CD4-positive, alpha-beta T cell treated with Interleukin-15 for 4 hours (primary cell): ENCODE data around the gene SLC24A3.

ENCODE experiments used
- DNase-seq: peaks from one replicate; pipeline ENCODE4 v3.0.0-alpha.2; 2020; ENCODE audit warnings: low spot score

The SLC24A3 gene

GRCh38 chr20:19714579-19714840, 502.1 kb downstream of the SLC24A3 start:
- DNase-seq, result no peak

DNA sequence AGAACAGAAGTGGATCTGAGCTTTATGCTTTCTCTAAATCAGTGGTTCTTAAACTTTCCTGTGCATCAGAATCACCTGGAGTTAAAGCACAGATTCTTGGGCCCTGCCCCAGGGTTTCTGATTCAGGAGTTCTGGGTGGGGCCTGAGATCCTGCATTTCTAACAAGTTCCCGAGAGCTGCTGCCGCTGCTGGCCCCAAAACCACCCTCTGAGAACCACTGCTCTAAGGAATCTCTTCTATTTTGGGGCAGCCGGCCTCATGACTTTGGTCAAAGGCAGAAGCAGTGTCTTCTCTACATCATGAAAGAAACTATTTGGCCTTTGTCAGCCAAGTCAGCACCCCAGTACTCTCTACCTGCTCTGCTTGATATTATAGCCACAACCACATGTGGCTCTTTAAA, 503.5 kb downstream of the SLC24A3 start:
- no peak for DNase-seq

DNA sequence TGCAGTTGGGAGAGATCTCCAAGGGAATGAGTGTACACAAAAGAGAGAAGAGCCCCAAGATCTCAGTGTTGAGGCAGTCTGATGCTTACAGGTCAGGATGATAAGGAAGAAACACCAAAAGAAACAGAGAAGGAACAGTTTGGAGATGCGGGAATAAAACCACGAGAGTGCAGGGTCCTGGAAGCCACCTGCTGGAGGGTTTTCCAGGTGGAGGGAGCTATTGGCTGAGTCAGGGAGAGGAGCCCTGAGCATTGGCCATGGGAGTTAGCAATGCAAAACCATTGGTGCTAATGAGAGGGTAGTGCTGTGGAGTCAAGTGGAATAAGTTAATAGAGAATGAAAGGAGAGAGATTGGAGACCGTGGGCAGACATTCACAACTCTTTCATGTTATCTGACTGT, 506.4 kb downstream of the SLC24A3 start:
- no peak for DNase-seq

- DNase-seq, result no peak
Measured at GRCh38 chr20:19720991-19721390, 508.5 kb downstream of the SLC24A3 start.

DNA sequence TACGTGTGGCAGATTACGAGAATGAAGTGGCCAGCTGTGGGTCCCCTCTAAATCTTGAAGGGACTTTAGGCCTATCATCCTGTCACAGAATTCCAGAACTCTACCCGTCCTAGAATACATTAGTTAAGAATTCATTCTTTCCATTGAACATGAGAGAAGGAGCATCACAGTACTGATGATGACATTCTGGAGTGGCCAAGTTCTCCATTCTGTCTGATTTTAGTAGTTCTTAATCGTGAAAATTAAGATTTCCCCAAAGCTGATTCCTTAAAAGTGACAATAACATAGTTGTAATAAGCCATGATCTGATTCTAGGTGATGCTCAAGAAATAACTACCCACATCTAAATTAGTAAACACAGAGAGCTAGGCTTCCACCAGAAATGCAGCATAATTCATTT, 510.6 kb downstream of the SLC24A3 start:
- no peak for DNase-seq

- DNase-seq, result no peak
Measured at GRCh38 chr20:19723813-19724430, 511.5 kb downstream of the SLC24A3 start.

DNA sequence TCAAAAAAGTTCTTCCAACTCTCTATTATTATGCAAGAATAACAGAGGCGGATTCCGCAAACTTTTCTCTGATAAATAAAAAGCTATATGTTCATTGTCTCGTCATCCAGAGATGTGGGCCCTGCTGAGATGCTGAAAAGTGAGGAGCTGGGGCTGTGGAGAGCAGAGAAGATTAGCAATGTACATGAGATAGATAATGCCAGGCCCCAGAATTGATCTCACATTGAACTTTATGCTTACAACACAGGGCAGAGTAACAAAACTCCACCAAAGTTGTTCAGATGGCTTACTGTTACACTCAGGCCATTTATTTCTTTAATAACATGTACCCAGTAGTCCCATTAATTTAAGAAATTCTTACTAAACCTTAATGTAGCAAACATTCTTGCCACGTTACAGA, 512.9 kb downstream of the SLC24A3 start:
- DNase-seq, result no peak

DNA sequence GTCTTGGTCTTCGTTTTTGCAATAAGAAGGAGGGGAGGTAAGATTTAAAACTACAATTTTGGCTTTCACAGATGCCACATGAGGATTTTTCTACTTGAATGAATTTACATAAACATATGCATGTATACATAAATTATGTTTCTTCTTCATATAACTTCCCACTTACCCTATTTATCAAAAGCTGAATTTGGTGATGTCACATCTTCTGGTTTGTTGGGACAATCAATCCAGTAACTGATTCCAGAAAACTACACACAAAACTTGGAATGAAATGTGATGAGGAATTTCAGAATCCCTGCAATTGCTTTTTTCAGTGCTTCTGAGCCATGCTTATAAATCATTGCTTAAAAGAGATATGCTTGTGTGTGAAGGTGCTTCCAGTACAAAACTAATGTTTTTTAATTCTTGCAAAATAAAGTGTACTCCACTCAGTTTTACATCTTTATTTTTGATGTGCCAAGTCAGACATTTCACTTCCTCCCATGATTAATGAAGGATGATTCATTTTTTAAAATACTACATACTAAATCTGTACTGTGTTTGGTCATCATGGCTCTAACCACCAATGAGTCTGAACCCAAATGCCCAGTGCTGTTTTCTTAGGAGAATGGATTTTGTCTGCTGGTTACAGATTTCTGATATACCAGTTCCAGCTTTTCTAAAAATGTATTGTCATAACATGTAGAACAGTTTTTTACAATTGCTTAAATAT, 513.5 kb downstream of the SLC24A3 start:
- DNase-seq, result no peak

DNA sequence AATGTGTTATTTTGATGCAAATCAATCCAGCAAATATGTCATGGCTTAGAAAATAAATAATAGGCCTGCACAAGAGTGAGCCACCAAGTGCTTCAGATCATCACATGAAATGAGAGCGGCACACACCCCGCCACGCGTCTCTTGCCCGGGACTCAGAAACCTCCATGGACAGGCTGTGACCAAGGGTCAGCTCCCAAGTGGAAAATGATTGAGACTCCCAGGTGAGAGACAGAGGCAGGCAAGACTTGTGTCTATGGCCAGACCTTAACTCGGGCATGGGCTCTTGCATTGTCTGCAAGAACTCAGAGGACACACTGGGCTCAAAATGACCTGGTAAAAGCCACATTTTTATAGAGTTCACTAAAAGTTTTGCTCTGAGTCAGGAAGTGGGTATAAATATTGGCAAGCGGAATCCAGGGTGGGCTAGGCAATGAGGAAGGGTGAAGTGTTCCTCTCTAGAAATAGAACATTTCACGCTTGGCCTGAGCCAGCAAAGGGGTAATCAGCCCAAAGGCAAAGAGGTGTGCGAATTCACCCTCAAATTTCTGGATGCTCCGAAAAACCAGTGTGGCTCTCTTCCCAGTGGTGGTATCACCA, 514.9 kb downstream of the SLC24A3 start:
- no peak for DNase-seq

GRCh38 chr20:19729672-19730071, 517.2 kb downstream of the SLC24A3 start:
- no peak for DNase-seq

- DNase-seq, result no peak
Measured at GRCh38 chr20:19730706-19731105, 518.3 kb downstream of the SLC24A3 start.

DNA sequence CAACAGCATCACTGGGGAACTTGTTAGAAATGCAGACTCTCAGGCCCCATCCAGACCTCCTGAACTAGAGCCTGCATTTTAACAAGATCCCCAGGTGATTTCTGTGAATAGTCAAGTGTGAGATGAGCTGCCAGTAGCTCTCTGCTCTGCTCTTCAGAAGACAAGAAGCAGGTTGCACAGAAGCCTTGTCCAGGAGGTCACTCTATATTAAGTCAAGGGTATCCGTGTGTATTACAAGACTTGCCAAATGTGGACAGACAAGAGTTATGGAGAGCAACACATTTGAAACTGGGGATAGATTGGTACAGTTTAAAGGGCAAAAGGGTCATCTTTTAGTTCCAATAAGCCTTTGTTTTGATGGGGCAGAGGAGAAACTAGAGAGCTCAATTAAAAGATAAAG, 522.4 kb downstream of the SLC24A3 start:
- no peak for DNase-seq

DNA sequence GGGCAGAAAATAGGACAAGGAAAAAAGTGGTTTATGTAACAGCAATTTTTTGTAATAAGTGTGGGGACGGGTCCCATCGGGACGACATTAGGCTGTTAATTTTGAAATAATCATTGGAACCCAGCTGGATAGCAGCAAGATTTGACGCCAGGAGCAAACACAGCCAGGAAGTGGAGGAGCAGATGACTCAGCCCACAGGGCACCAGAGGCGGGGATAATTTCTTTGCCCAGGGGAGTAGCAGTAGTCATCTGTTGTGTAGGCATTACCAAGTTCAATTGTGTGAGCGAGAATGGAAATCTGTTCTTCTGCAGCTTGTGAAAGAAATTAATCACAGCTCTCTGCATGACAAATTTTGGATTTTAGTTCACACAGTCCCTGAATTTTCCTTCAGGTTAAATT, 523.0 kb downstream of the SLC24A3 start:
- DNase-seq, result no peak

GRCh38 chr20:19737025-19737424, 524.6 kb downstream of the SLC24A3 start:
- DNase-seq, result no peak

DNA sequence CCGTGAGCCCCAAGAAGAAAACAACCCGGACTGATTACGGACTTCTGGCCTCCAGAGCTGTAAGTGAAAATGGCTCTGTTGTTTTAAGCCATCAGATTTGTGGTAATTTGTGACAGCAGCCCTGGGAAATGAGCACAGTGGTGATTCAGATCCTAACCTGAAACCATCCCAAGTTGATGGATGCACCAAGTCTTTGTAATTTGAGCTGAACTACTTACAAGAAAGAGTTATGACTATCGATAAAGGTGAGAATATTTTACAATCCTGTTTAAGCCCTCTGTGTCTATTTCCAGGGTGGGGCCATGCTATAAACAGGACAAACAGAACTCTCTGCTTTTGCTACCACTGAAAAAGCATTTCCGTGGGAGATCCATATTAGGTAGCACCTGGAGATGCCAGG, 526.5 kb downstream of the SLC24A3 start:
- no peak for DNase-seq

- no peak for DNase-seq
Measured at GRCh38 chr20:19739351-19739750, 526.9 kb downstream of the SLC24A3 start.

- DNase-seq, result no peak
Measured at GRCh38 chr20:19740512-19740911, 528.1 kb downstream of the SLC24A3 start.

GRCh38 chr20:19741924-19742323, 529.5 kb downstream of the SLC24A3 start:
- DNase-seq, result no peak

DNA sequence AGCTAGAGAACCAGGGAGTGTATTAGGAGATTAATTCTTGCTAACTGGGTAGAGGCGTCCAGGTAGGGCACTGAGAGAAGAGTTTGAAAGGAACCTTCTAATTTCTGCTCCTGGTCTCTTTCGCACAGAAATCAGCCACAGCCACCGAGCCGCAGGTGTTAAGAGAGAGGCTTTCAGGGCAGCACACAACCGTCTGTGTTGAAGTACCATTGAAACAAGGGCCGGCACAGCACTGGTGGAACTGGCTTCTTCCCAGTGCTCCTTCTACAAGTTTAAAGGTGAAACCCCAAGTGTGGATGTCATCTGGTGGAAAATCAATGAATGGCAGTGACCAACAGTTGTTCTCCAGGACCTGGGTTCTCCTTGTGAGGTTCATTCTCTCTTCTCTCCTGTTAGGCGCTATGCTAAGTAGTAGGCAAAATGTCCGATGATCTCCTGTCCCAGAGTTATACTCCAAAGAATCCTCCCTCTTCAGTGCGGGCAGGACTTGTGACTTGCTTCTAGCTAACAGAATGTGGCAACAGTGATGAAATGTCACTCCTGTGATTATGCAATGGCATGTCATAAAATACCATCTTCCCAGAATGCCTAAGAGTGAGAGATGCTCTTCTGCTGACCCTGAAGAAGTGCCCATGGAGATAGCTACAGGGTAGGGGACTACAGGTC, 530.7 kb downstream of the SLC24A3 start:
- no peak for DNase-seq

- no peak for DNase-seq
Measured at GRCh38 chr20:19743640-19743995, 531.2 kb downstream of the SLC24A3 start.

GRCh38 chr20:19745106-19745505, 532.7 kb downstream of the SLC24A3 start:
- DNase-seq, result no peak

DNA sequence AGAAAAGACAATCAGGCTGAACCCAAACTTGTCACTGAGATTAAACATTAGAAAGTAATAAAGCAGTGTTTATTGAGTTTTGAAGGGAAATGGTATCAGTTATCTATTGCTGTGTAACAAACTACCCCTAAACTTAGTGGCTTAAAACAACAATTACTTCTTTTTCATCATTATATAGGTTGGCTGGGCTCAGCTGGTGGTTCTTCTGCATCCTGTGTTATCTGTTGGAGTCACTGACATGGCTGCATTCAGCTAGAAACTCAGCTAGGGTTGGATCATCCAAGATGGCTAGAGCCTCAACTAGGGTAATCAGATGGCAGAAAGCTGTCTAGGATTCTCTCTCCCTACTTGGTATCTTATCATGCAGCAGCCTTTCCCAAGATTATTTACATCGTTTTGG, 533.1 kb downstream of the SLC24A3 start:
- DNase-seq, result no peak

- DNase-seq, result no peak
Measured at GRCh38 chr20:19746396-19746795, 534.0 kb downstream of the SLC24A3 start.

- DNase-seq, result no peak
Measured at GRCh38 chr20:19747903-19748302, 535.5 kb downstream of the SLC24A3 start.
